Lung microvascular endothelial cell (primary cell): Measurements from ENCODE around the gene MYO1H. TPM values are rescaled to one million over a fixed set of nuclear protein-coding genes. Genes with fewer than 3 reads are reported as not detected.
"Not testable (repeated sequence)": the region's sequence is repeated elsewhere in the genome, so short reads cannot be mapped to it uniquely, and the experiment has no call there.

Source experiments
- DNase-seq, 2 donors: peaks; one replicate each; pipeline versions ENCODE4 v3.0.0 to v3.0.0-alpha.2; 2010; ENCODE audit warnings: low read depth in 2 of 2
- total RNA-seq: library from RNA; depleted of rRNA; stranded (reverse); fragments of >200 nt; gene quantifications from 2 replicates; pipeline ENCODE4 v1.2.1, GENCODE V29; 2014

The MYO1H gene
- total RNA-seq, 1 donor from 2014 or later: not detected

GRCh38 chr12:109473006-109473405, 125.3 kb downstream of the MYO1H start:
- DNase-seq: no peak

- DNase-seq: not testable (repeated sequence)
These were observed 126.0 kb downstream of the MYO1H start for GRCh38 chr12:109473526-109474270.

GRCh38 chr12:109475121-109475520, 127.4 kb downstream of the MYO1H start:
- no peak for DNase-seq

- peak in 1 of 2 donors; percentile 11 for DNase-seq
These were observed 128.5 kb downstream of the MYO1H start for GRCh38 chr12:109475993-109476806.

GRCh38 chr12:109476807-109477184, 129.1 kb downstream of the MYO1H start:
- no peak for DNase-seq

- DNase-seq: peak; percentile 93 to 96
These were observed 129.7 kb downstream of the MYO1H start, which contains the start of the genes KCTD10 and UBE3B for GRCh38 chr12:109477185-109477962. TSS of gene KCTD10 (minus strand) at chr12:109477300. CDS start at chr12:109477262, 38 bp downstream. TSS of gene UBE3B (plus strand) at chr12:109477634. CDS start at chr12:109483552, 5,918 bp downstream.

- no peak for DNase-seq
These were observed 130.2 kb downstream of the MYO1H start for GRCh38 chr12:109477963-109478315.

- DNase-seq: no peak
These were observed 132.1 kb downstream of the MYO1H start for GRCh38 chr12:109479761-109480160.

- DNase-seq: no peak
These were observed 132.7 kb downstream of the MYO1H start for GRCh38 chr12:109480356-109480755.

GRCh38 chr12:109481863-109482262, 134.2 kb downstream of the MYO1H start:
- DNase-seq: no peak

GRCh38 chr12:109482491-109482890, 134.8 kb downstream of the MYO1H start:
- no peak for DNase-seq

GRCh38 chr12:109482894-109483293, 135.2 kb downstream of the MYO1H start:
- DNase-seq: no peak

- no peak for DNase-seq
These were observed 135.6 kb downstream of the MYO1H start for GRCh38 chr12:109483346-109483745.

- DNase-seq: no peak
These were observed 137.5 kb downstream of the MYO1H start for GRCh38 chr12:109485201-109485600.

- no peak for DNase-seq
These were observed 139.7 kb downstream of the MYO1H start for GRCh38 chr12:109487181-109488050.

GRCh38 chr12:109488051-109488665, 140.5 kb downstream of the MYO1H start:
- DNase-seq: no peak

GRCh38 chr12:109489016-109489954, 141.6 kb downstream of the MYO1H start:
- no peak for DNase-seq

GRCh38 chr12:109489955-109490565, 142.4 kb downstream of the MYO1H start:
- DNase-seq: no peak

- DNase-seq: no peak
These were observed 144.0 kb downstream of the MYO1H start for GRCh38 chr12:109491671-109492070.
